Neuronal stem cell (in vitro differentiated cells): ENCODE measurements around the gene ROS1.

Experiments
- DNase-seq: peaks from one replicate; pipeline ENCODE4 v3.0.0-alpha.2; 2013; ENCODE audit warnings: low spot score
- H2AFZ ChIP-seq: one replicate; pipeline ENCODE4 v1.6.1; 2013; ENCODE audit warnings: mild to moderate bottlenecking, low read length, inconsistent platforms
- H2AK5ac ChIP-seq: 2 replicates; pipeline ENCODE4 v1.6.1; 2013; ENCODE audit warnings: low read depth, mild to moderate bottlenecking, inconsistent platforms, low read length, moderate library complexity, mixed read lengths
- H2BK120ac ChIP-seq: 2 replicates; pipeline ENCODE4 v1.6.1; 2013; ENCODE audit warnings: low read depth, mild to moderate bottlenecking, inconsistent platforms, low read length, moderate library complexity, mixed read lengths
- H2BK12ac ChIP-seq: one replicate; pipeline ENCODE4 v1.6.1; 2013; ENCODE audit warnings: low read length, inconsistent platforms
- H2BK15ac ChIP-seq: 2 replicates; pipeline ENCODE4 v1.6.1; 2013; ENCODE audit warnings: mild to moderate bottlenecking, low read length, inconsistent platforms, mixed read lengths
- H2BK5ac ChIP-seq: one replicate; pipeline ENCODE4 v1.6.1; 2013; ENCODE audit warnings: inconsistent platforms, mild to moderate bottlenecking, low read length, moderate library complexity
- H3K14ac ChIP-seq: one replicate; pipeline ENCODE4 v1.6.1; 2013; ENCODE audit warnings: low read length, inconsistent platforms
- H3K18ac ChIP-seq: 2 replicates; pipeline ENCODE4 v1.6.1; 2013; ENCODE audit warnings: low read length, inconsistent platforms
- H3K23ac ChIP-seq: 2 replicates; pipeline ENCODE4 v1.6.1; 2013; ENCODE audit warnings: low read depth, mild to moderate bottlenecking, mixed read lengths, low read length, inconsistent platforms; ENCODE audit not compliant: poor library complexity
- H3K27ac ChIP-seq: replicated peaks from 3 replicates; pipeline ENCODE4 v1.5.1; 2013; ENCODE audit warnings: low read length, inconsistent platforms
- H3K27me3 ChIP-seq, 3 experiments: 2 replicates each; pipeline ENCODE4 v1.6.1; 2013; ENCODE audit warnings: low read length in 3 of 3, mild to moderate bottlenecking in 2 of 3, inconsistent platforms in 1 of 3, low read depth in 1 of 3, mixed read lengths in 1 of 3, moderate library complexity in 1 of 3; ENCODE audit not compliant: control insufficient read depth in 3 of 3, insufficient read depth in 3 of 3
- H3K36me3 ChIP-seq, 2 donors: replicated peaks in 1 of 2; 2 replicates each; pipeline ENCODE4 v1.6.1; 2013; ENCODE audit warnings: low read length in 2 of 2; ENCODE audit not compliant: control insufficient read depth in 2 of 2, insufficient read depth in 2 of 2
- H3K4ac ChIP-seq: 2 replicates; pipeline ENCODE4 v1.6.1; 2013; ENCODE audit warnings: inconsistent platforms, mild to moderate bottlenecking, low read length, moderate library complexity
- H3K4me1 ChIP-seq, 2 donors: 1 replicate in 1 of 2; 2 replicates in 1 of 2; pipeline ENCODE4 v1.6.1; 2013; ENCODE audit warnings: low read length in 2 of 2, low read depth in 1 of 2; ENCODE audit not compliant: control insufficient read depth in 2 of 2, insufficient read depth in 1 of 2
- H3K4me2 ChIP-seq: one replicate; pipeline ENCODE4 v1.6.1; 2013; ENCODE audit warnings: mild to moderate bottlenecking, low read length, inconsistent platforms; ENCODE audit not compliant: insufficient read depth, poor library complexity, severe bottlenecking
- H3K4me3 ChIP-seq, 2 donors: 2 replicates each; pipeline ENCODE4 v1.5.1; 2013; ENCODE audit warnings: low read length in 2 of 2, mild to moderate bottlenecking in 2 of 2, inconsistent platforms in 1 of 2, moderate library complexity in 1 of 2
- H3K79me1 ChIP-seq: one replicate; pipeline ENCODE4 v1.6.1; 2013; ENCODE audit warnings: low read depth, mild to moderate bottlenecking, inconsistent platforms, low read length, moderate library complexity
- H3K9ac ChIP-seq: one replicate; pipeline ENCODE4 v1.6.1; 2013; ENCODE audit warnings: mild to moderate bottlenecking, low read depth, low read length, inconsistent platforms; ENCODE audit not compliant: poor library complexity
- H3K9me3 ChIP-seq, 2 donors: replicated peaks in 1 of 2; 2 replicates each; pipeline versions ENCODE3 to v1.6.1; 2013; ENCODE audit warnings: low read length in 2 of 2, mild to moderate bottlenecking in 2 of 2, inconsistent platforms in 1 of 2, low read depth in 1 of 2, mixed read lengths in 1 of 2, moderate library complexity in 1 of 2; ENCODE audit not compliant: control insufficient read depth in 2 of 2, insufficient read depth in 1 of 2
- H4K8ac ChIP-seq: one replicate; pipeline ENCODE4 v1.6.1; 2013; ENCODE audit warnings: low read depth, mild to moderate bottlenecking, inconsistent platforms, low read length, moderate library complexity
- H4K91ac ChIP-seq: one replicate; pipeline ENCODE4 v1.6.1; 2013; ENCODE audit warnings: low read length, low read depth, mild to moderate bottlenecking, inconsistent platforms; ENCODE audit not compliant: poor library complexity
- WGBS, 2 donors: extraction: QIAGEN DNeasy Blood & Tissue Kit; methylation state at CpG; one replicate each; pipeline ENCODE4 v1.1.7; 2013; ENCODE audit warnings: missing lambda C conversion rate in 2 of 2, mixed read lengths in 1 of 2; ENCODE audit not compliant: insufficient read length in 2 of 2, insufficient replicate concordance in 1 of 2; ENCODE audit errors: extremely low coverage in 2 of 2; 5-methylcytosine and 5-hydroxymethylcytosine counted together

ROS1 gene

DNA sequence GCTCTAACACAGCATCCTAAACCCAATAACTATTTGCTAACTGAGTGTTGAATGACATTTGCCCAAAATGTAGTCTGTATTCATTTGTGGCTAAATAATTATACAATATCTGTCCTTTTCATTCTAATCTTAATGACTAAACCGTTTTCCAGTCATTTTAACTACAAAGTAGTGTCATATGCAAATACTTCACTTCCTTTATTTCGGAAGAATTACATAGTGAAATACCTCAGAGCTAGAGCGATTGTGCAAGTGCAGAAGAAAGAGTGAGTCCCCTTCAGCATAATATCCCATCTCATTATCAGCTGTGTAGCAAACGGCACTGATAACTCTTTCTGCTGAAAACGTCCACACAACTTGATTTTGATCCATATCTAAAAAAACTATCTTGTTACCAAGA is 66.2 kb downstream of the ROS1 start:
- H4K8ac ChIP-seq, result no peak overlapping the region
- no peak overlapping the region for H2BK5ac ChIP-seq
- H3K18ac ChIP-seq, result no peak overlapping the region
- H3K9ac ChIP-seq, result no peak overlapping the region
- no peaks in the 10 kb centered on the region for H3K79me1 ChIP-seq
- no peak overlapping the region for H3K4me3 ChIP-seq
- H3K14ac ChIP-seq, result no peak overlapping the region
- H2AFZ ChIP-seq, result no peak overlapping the region
- H3K27me3 ChIP-seq, result no peaks in the 10 kb centered on the region
- H2BK15ac ChIP-seq, result no peak overlapping the region
- no peak for DNase-seq
- H2BK120ac ChIP-seq, result no peak overlapping the region
- H4K91ac ChIP-seq, result no peak overlapping the region
- H3K4me1 ChIP-seq, result no peaks in the 10 kb centered on the region
- H3K36me3 ChIP-seq, result no peaks in the 10 kb centered on the region
- H3K23ac ChIP-seq, result no peak overlapping the region
- H3K27ac ChIP-seq, result no peak overlapping the region
- WGBS, 2 donors, result no CpG with 5 or more reads among the region's 5 CpGs
- no peak overlapping the region for H3K4me2 ChIP-seq
- H3K9me3 ChIP-seq, result no peaks in the 10 kb centered on the region
- H3K4ac ChIP-seq, result no peak overlapping the region
- no peak overlapping the region for H2BK12ac ChIP-seq
- H2AK5ac ChIP-seq, result no peak overlapping the region

DNA sequence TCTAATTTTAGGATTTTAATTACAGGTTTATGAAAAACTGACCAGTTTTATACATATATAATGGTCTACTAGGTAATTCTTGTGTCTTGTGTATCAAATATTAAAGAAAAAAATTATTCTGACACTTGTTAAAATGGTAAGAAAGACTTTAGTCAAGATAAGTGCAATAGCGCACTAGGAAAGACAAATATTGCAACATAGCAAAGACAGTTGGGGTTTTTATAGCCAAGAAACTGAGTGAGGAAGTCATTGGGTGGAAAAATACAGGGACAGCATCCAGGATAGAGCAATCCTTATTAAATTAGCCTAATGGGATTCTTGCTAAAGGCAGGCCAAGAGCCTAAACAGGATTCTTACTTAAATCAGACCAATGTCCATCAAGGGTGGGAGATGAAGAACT is 71.1 kb downstream of the ROS1 start:
- Histone ChIP-seq H3K4me1 (peaks cover 0 to 1% of the 10 kb centered on the region in 2 donors), H4K8ac (no peak overlapping the region), H3K9ac (no peak overlapping the region), H3K36me3 (no peaks in the 10 kb centered on the region), H2BK5ac (no peak overlapping the region), H2AFZ (no peak overlapping the region), H2BK120ac (no peak overlapping the region), H4K91ac (no peak overlapping the region), H3K4me3 (no peak overlapping the region), H2AK5ac (no peak overlapping the region), H3K79me1 (no peaks in the 10 kb centered on the region), H2BK15ac (no peak overlapping the region), H3K27me3 (no peaks in the 10 kb centered on the region), H3K4ac (no peak overlapping the region), H3K27ac (no peak overlapping the region), H3K9me3 (no peaks in the 10 kb centered on the region), H2BK12ac (no peak overlapping the region), H3K14ac (no peak overlapping the region), H3K4me2 (no peak overlapping the region), H3K23ac (no peak overlapping the region), H3K18ac (no peak overlapping the region)
- WGBS, 2 donors, result no CpG with 5 or more reads among the region's 1 CpG
- DNase-seq, result no peak

DNA sequence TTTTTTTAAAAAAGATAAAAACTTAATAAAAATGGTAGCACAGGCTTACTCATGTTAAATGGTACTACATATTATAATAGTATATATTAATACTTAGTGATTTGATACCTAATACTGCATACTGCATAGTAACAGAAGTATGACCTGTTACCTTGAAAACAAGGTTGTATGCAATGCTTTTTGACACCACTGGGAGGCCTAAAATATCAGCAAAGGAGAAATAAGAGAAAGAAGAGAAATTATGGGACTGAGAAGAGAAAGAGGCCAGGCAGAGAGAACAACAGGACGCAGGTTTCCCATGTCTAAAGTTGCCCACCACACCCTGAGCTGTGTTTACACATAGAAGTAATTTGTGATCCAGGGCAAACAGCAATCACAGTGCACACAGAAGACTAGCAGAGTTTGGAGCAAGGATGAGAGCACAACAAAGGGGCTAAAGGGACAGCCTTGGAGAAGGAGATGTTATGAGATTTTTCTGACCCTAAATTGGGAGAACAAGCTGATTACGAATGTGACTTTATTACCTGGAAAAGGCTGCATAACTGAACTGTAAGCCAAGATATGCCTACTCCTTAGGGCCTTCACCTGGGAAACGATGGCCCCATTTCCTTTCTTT is 73.2 kb downstream of the ROS1 start:
- Histone ChIP-seq H4K8ac (no peak overlapping the region), H3K36me3 (no peaks in the 10 kb centered on the region), H2AK5ac (no peak overlapping the region), H3K27me3 (no peaks in the 10 kb centered on the region), H2BK12ac (no peak overlapping the region), H3K18ac (no peak overlapping the region), H2BK15ac (no peak overlapping the region), H3K4me1 (peaks cover 0 to 1% of the 10 kb centered on the region in 2 donors), H3K4ac (no peak overlapping the region), H4K91ac (no peak overlapping the region), H3K9me3 (no peaks in the 10 kb centered on the region), H3K79me1 (no peaks in the 10 kb centered on the region), H3K4me2 (no peak overlapping the region), H2BK5ac (no peak overlapping the region), H3K9ac (no peak overlapping the region), H2BK120ac (no peak overlapping the region), H3K23ac (no peak overlapping the region), H3K27ac (no peak overlapping the region), H2AFZ (no peak overlapping the region), H3K14ac (no peak overlapping the region), H3K4me3 (no peak overlapping the region)
- no CpG with 5 or more reads among the region's 3 CpGs for WGBS, 2 donors
- no peak for DNase-seq

DNA sequence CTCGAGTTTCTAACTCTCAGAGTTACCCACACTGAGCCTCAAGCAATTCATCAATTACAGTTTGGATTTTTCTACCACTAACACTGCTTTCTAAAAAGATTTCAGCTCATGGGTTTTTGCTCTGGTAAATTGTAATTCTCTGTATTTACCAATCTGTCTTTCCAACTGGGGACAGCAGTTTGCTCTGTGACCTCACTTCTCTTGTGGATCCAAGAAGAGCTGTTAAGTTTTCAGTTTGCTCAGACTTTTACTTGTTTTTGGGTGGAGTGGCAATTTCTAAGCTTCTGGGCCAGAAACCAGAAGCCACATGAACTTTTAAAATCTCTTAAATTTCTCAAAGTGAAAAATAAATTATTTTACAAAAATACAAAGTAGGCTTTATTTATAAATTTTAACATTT is 74.2 kb downstream of the ROS1 start:
- DNase-seq, result no peak
- Histone ChIP-seq H2AFZ (no peak overlapping the region), H2BK5ac (no peak overlapping the region), H2AK5ac (no peak overlapping the region), H3K18ac (no peak overlapping the region), H3K79me1 (no peaks in the 10 kb centered on the region), H3K23ac (no peak overlapping the region), H3K27me3 (no peaks in the 10 kb centered on the region), H3K14ac (no peak overlapping the region), H2BK15ac (no peak overlapping the region), H2BK120ac (no peak overlapping the region), H2BK12ac (no peak overlapping the region), H3K4ac (no peak overlapping the region), H3K4me1 (peaks cover 0 to 1% of the 10 kb centered on the region in 2 donors), H3K36me3 (no peaks in the 10 kb centered on the region), H4K91ac (no peak overlapping the region), H3K9ac (no peak overlapping the region), H4K8ac (no peak overlapping the region), H3K4me3 (no peak overlapping the region), H3K9me3 (no peaks in the 10 kb centered on the region), H3K27ac (no peak overlapping the region), H3K4me2 (no peak overlapping the region)
- WGBS, 2 donors, result no CpG with 5 or more reads among the region's 1 CpG
